NOMO-1 treated with dmso at 0.1 percent for 144 hours (cell line): ENCODE measurements around the gene TFAP2B.
A peak's percentile ranks its signal among the peaks of the same experiment; 100 is the strongest.

Experiments
- DNase-seq: peaks from one replicate; lab custom pipeline; 2025; ENCODE audit not compliant: unreplicated experiment; lab: John Stamatoyannopoulos, UW

Gene TFAP2B

DNA sequence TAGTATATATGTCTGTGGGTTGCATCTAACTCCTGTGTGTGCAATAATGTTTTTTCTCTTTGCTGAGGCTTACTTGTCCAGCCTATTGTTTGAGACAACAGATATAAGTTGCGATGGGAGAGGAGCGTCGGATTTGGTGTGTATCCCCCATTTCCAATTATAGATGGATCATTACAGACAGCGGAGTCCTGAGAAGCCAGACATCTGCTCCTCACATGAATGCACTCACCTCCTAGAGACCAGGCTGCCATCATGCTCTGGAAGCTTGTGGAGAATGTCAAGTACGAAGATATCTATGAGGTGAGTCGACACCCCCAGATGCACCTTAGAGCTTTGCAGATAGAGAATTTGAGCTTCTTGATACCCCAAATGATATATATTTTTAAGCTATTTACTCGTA lies at the start of gene TFAP2B:
TFAP2B (plus strand) TSS at position 199 of the 400 bp plus-strand sequence; CDS start at position 220, 21 bp downstream.
- DNase-seq, result no peak

DNA sequence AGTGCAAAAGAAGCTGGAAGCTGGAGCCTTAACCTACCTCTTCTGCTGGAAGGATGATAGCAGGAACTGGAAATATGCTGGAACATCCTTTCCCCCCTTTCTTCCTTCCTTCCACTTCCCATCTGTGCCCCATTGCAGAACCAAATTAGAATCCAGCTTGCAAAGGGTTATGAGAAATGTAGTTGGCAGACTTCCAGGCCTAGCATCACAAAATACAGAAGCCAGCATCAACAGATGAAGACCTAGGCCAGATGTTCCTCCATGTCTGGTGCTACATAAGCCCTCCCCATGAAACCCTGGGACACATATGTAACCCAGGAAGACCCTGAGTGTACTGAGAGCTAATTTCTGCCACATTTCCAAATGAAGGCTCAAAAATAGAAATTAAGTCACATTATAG lies 40.0 kb upstream of the TFAP2B start:
- DNase-seq, result no peak

DNA sequence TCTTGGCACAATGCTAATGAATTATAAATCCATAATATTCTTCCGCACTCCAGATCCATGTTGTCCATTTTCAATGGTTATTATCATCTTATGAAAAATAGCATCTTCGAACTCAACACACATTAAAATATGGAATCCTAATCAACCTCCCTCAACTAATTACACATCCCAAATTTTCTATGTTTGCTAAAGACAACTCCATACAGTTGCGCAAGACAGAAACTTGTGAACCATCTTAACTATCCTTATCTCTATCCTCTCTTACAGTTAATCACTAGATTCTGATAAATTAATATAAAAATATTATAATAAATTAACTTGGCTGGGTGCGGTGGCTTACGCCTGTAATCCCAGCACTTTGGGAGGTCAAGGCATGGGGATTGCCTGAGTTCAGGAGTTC lies 38.3 kb upstream of the TFAP2B start:
- DNase-seq, result no peak

DNA sequence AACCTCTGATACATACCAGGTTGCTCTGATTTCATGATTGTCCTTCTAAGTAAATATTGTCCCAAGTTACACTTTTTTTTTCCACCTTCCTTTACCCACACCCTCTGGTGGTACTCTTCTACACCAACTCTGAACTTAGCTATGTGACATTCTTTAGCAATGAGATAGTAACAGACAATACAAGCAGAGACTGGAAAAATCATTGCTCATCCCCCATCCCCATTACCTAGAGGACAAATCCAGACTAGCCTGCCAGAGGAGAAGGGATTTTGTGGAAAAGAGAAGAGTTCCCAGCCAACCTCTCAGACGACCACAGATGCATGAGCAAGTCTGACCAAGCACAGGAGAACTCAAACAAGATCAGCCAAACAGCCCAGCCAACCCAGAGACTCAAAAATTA lies 32.8 kb upstream of the TFAP2B start:
- no peak for DNase-seq

DNA sequence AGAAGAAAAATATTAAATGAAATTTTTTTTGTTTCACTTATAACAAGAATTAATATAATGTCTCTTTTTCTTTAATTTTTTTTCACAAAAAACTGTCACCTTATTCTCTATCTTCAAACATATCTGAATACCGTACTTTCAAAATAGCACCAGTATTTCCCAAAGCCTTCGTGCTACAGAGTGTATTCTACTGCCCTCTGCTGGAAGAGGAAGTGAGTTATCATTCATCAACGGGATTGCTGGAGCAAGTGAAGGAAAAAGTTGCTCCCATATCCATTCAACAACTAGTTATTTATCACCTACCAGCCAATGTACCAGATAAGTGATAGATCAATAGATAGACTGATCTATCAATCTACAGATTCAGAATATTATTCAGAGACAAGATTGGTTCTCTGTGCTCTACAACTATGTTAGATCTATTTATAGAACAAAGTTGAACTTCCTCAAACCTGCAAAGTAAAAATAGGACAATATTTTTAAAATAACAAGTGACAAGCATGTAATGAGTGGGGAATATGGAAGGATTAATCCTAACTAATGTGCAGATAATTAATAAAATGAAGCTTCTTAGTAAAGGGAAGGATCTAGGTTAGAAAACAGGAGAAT lies 26.7 kb upstream of the TFAP2B start:
- no peak for DNase-seq

DNA sequence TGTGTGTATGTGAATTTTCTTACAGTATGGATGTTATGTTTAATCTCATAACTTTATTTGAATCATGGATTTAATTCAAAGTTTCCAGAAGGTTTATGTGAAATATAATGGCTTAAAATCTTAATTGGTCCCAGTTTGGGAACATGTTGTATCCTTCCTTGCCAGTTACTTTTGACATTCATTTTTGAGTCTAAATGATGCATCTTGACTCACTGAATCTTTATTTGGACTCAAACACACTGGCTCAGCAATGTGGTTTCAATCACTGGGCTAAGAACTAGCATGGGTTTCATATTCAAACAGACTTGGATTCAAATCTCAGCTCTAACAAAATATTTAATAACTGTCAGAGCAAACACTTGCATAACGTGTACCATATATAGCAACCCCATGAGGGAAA lies 25.9 kb upstream of the TFAP2B start:
- no peak for DNase-seq

DNA sequence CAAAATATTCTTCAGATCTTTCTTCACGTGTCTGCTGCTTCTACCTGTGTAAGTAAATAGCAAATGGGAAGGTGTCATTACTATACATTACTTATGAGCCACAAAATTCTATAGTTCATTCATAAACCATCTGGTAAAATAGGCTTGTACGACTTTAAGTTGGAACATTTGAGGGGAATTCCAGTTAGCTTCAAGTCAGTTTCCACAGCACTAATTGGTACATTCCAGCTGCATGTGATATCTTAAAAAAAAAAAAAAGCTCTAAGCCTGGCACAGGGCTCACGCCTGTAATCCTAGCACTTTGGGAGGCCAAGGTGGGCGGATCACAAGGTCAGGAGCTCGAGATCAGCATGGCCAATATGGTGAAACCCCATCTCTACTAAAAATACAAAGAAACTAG lies 23.1 kb upstream of the TFAP2B start:
- DNase-seq, result no peak

DNA sequence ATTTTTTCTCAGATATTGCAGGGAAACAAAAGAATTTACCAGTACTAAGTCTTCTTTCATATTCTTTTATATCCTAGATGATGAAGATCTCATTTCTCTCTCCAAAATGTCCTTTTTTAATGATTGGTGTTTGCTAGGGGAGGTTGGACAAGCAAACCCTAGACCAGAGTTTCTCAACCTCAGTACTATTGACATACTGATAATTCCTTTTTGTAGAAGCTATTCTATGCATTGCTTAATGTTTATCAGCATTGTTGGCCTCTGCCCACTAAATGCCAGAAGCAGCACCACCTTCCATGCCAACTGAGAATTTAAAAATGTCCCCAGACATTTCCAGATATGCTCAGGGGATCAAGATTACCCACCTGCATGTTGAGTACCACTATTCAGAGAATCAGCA lies 14.4 kb upstream of the TFAP2B start:
- no peak for DNase-seq

DNA sequence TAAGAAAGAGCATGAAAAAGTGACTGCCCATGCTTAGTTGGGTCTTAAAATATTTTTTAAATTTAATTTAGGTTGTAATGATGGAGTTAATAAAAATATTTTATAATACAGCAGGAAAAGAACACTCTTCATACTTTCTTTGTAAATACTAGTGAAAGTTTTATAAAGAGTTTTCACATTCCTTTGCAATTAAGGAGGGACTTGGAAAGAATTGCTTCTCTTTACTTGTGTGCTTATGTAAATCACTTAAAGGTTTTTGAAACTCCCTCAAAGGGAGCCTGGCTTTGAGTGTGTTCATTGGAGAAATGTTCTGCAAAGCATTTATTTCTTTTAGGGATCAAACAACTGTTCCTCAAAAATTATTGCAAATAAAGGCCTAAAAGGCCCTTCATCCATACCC lies 11.6 kb upstream of the TFAP2B start:
- DNase-seq, result no peak

DNA sequence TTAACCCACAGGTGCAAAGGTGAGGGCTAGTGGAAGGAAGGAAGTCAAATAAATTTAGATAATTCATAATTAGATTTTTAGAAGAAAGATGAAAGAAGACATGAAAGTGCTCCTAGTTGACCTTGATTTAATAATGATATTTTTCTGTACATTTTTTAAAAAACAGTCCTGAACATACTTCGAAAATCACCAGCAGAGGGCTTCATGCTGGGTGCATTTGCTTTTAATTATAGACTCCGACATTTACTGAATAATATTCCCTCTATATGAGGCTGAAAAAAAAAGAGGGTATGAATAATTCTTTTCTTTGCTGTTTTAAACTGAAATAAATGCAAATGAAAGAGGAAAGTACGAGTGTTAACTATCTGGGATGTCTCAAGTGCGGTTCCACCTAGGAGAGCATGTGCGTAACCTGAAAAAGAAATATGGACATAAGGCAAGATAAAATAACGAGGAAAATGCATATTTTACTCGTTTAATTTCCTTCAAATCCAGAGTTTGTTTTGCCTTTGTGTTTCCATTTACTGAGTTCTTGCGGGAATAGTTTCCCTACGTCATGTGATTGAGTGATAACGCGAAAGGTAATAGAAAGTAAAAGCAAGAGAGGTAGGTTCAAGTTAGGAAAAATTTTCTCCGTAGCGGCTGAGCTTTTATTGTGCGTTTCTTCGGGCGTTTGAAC lies 3.1 kb upstream of the TFAP2B start:
- DNase-seq, result no peak

DNA sequence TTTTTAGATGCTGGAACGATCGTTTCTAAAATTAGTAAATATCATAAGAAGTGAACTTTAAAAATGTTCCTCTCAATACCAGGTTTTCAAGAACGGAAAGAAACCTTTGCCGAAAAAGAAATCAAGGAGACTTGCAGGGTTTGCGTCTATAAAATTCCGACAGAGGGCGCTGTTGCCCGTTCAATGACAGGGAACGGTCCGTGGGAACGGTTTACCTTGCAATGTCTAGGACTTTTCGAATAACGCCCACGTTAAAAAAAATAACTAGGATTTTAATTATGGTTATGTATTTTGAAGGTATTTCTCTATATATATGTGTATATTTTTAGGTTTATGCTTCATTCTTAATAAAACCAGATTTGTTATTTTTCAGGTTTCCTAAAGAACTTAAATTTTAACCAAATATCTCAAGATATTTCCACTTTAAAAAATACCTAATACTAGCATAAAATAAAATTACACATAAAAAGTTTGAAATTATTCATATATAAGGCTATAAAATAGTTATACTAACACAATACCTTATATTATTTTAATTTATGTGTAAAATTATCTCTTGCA lies 2.5 kb upstream of the TFAP2B start:
- peak; percentile 34 for DNase-seq

DNA sequence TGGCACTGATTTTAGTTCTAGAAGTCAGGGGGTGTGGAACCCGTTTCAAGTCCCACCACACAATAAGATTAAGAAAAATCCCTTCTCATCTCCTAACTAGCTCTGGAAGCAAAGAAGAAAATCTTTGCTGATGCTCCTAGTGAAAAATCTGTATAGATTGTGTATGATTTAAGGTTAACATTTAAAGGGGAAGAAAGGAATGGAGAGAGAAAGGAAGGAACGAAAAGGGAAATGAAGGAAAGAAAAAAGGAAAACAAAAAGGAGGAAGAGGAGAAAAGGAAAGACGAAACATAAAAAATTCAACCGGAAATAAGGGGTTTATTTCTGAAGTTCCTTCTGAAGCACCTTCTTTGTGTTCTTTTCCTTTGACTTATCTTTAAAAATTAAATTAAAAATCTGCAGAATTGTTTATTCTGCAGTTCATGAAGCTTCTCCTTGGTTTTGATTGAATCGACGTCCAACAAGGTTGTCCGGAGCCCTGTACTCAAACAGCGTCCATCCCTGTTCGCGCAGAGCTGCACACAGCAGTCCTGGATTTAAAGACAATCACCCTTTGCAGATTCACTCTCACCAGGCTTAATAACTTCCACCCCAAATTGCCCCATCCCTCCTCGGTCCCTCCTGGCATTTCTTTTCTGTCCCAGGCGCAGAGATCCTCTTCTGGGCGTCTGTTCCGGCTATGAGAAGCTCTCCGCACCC lies 1.6 kb upstream of the TFAP2B start:
- no peak for DNase-seq

DNA sequence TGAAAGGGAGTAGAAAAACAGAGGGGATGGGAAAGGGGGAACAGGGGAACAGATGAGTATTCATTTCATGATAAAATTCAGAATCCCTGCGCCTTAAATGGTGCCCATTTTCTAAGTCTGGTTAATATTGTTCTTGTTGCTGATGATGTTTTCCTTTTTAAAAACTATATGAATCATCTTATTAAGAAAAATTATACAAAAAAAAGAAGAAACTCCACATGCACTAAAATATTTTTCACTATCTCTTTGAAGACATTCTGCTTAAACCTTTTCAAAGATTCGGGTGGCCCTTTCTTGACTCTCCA lies 1.1 kb upstream of the TFAP2B start:
- no peak for DNase-seq

DNA sequence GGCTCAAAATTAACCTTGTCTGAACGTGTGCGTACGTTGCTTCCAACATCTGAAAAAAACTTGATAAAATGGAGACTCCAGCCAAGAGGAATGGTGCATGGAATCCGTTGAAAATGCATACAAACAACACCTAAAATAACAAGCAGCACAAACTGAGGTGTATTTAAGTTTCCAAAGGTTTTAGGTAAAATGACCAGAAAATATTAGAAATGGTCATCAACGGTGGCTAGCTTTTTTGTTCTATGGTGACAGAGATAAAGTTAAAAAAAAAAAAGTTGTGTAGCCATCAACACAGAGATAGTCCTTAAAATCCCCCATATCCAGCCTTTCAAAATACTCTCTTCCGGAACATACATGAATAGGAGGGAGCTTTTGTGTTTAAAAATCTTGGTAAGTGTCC lies 651 bp upstream of the TFAP2B start:
- no peak for DNase-seq

DNA sequence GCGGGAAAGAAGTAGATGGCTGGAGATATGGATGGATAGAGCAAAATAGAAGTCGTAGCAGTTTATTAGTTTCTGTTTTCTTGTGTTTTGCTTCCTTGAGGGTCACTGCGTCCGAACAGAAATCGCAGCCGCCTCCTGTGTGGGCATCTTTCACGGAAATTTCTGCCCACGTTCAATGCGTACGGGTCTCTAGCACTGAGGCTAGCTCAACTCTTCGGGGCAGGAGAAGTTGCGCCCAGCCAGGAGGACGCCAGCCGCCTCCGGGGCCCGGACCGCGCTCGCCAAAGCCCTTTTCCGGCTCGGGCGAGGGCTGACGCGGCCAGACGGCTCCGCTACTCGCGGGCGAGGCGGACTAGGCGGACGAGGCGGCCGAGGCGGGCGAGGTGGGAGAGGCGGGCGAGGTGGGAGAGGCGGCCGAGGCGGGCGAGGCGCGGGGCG lies 814 bp downstream of the TFAP2B start:
- DNase-seq, result no peak

DNA sequence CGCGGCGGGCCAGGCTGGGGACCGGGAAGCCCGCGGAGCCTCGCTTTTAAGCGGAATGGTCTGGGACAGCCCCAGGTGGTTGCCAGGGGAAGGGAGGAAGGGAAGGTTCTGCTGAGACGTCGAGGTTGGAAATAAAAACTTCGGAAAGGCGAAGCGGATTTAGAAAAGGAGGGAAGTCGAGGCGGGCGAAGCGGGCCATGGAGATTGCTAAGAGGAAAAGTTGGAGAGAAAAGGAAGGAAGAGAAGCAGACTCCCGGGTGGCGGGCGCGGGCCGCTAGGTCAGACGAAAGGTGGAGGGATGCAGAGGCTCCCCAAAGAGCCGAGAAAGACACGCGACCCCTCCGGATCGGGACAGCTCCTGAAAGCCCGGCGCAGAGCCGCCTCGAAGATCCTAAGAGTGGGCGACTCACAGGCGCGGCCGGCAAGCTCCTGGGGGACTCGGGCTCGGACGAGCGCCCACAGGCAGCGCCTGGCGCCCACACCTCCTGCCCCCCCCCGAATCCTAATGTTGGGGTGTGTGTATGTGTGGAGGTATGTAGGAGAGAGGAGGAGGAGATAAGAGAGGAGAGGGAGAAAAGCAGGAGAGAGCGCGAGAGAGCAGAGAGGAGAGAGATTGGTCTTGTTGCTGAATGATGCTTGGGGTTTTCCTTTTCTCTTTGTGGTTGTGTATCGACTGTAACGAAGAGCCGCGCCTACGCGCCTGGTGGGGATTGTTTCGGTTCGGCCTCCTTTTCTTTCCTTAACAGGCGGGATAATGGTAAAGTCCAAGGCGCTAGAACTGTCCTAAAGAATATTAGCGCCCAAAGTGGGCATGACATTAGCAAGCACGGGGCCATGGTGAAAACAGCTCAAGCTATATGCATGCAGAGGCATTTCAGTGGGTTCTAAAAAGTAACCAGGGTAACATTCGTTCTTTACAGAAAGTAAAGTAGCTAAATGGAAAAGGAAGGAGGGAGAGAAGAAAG lies 1.5 kb downstream of the TFAP2B start:
- DNase-seq, result no peak

DNA sequence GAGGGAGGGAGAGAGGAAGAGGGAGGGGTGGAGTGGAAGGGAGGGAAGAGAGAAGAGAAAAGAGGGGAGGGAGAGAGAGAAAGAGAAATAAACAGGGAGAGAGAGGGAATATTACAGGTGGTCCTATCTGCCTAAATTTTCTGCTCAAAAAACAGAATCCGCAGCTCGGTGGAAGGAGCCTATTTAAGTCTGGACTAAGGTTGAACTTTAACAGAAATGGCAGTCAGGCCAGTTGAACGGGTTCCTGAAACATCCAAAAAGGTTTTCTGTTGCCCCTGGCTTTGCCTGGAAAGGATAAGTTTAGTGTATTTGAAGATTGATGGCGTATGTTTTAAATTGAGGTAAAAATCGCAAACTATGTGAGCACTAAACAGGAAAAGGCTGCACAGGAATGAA lies 2.2 kb downstream of the TFAP2B start:
- DNase-seq, result no peak

DNA sequence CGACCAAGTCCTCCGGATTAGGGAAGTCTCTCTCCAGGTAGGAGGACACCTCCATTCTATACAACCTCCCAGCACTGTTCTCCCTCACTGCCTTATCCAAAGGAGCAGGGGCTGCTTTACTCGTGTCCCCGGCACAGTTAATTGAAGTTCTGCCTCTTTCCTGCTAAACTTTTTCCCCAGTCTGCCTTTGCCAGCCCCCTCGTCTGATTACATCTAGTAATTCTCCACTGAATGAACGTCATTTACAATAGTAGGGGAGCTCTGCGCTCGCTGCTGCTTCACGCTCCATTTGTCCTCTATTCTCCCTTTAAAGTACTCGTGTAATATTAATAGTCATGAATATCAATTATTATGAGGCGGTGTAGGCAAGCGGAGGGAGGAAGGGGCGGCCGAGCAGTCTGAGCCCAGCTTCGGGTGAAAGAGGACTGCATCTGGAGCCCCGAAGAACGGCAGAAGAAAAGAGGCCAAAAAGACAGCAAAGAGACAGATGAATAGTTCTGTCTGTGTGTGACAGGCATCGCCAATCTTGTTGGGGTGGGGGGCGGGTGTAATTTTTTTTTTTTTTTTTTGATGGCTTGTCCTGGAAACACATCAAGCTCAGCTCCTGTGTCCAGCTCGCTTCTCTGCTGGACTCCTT lies 2.9 kb downstream of the TFAP2B start:
- no peak for DNase-seq

DNA sequence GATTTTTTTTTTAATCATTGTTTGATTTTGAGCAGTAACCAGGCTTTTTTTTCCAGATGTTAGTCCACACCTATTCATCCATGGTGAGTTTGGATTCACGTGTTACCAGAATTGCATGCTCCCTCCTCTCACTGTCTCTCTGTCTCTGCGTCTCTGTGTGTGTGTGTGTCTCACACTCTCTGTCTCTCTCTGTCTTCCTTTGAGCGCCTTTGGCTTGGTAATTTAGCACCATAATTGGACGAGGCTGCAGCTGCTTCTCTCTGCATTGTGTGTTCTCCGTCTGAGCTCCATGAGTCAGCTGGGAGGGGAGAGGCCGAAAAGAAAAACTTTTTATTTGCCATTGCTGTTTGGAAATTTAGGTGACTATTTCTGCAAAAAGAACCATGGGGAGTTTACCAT lies 3.4 kb downstream of the TFAP2B start:
- DNase-seq, result no peak

DNA sequence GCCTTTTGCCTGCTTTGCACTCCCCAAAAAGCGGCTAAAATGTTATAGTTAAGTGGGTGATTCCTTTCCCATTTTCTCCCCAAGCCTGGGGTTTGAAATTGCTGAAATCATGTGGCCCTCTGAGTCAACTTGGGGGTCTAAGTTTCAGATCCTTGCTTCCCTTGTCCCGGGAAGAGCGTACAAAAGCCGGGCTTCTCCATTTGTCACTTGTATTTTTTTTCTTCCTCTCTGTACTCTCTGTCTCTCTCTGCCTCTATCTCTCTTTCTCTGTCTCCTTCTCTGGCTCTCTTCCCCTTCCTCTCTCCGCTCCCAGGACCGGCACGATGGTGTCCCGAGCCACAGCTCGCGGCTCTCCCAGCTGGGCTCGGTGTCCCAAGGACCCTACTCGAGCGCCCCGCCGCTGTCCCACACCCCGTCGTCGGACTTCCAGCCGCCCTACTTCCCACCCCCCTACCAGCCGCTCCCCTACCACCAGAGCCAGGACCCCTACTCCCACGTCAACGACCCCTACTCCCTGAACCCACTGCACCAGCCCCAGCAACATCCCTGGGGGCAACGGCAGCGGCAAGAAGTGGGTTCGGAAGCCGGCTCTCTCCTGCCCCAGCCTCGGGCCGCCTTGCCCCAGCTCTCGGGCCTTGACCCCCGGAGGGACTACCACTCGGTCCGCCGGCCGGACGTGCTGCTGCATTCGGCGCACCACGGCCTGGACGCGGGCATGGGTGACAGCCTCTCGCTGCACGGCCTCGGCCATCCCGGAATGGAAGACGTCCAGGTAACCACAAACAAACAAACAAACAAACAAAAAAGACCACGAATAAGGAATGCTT lies 4.6 kb downstream of the TFAP2B start:
- no peak for DNase-seq
